Lung microvascular endothelial cell (primary cell): ENCODE data around the gene KCNH1. TPM values are rescaled to one million over a fixed set of nuclear protein-coding genes. Genes with fewer than 3 reads are reported as not detected.
"Not testable (repeated sequence)": the region's sequence is repeated elsewhere in the genome, so short reads cannot be mapped to it uniquely, and the experiment has no call there.

ENCODE experiments used
- DNase-seq, 2 donors: peaks; one replicate each; pipeline versions ENCODE4 v3.0.0 to v3.0.0-alpha.2; 2010; ENCODE audit warnings: low read depth in 2 of 2
- total RNA-seq: library from RNA; depleted of rRNA; stranded (reverse); fragments of >200 nt; gene quantifications from 2 replicates; pipeline ENCODE4 v1.2.1, GENCODE V29; 2014

Gene KCNH1
- total RNA-seq, 1 donor from 2014 or later = not detected

- no peak for DNase-seq
Observed at GRCh38 chr1:211009944-211010343, 124.0 kb downstream of the KCNH1 start.

- no peak for DNase-seq
Observed at GRCh38 chr1:211007830-211008229, 126.1 kb downstream of the KCNH1 start.

- not testable (repeated sequence) for DNase-seq
Observed at GRCh38 chr1:210995931-210996330, 138.0 kb downstream of the KCNH1 start.

GRCh38 chr1:210992837-210993236 is 141.1 kb downstream of the KCNH1 start:
- no peak for DNase-seq

GRCh38 chr1:210989905-210990304 is 144.0 kb downstream of the KCNH1 start:
- no peak for DNase-seq

- no peak for DNase-seq
Observed at GRCh38 chr1:210981490-210981889, 152.5 kb downstream of the KCNH1 start.

- DNase-seq = no peak
Observed at GRCh38 chr1:210980082-210980481, 153.9 kb downstream of the KCNH1 start.

- DNase-seq = no peak
Observed at GRCh38 chr1:210978974-210979354, 155.0 kb downstream of the KCNH1 start.

- no peak for DNase-seq
Observed at GRCh38 chr1:210978316-210978973, 155.5 kb downstream of the KCNH1 start.

GRCh38 chr1:210951279-210951678 is 182.7 kb downstream of the KCNH1 start:
- no peak for DNase-seq

- not testable (repeated sequence) for DNase-seq
Observed at GRCh38 chr1:210949940-210950546, 183.9 kb downstream of the KCNH1 start.

- DNase-seq = no peak
Observed at GRCh38 chr1:210949489-210949888, 184.5 kb downstream of the KCNH1 start.

- no peak for DNase-seq
Observed at GRCh38 chr1:210949039-210949438, 184.9 kb downstream of the KCNH1 start.

- DNase-seq = no peak
Observed at GRCh38 chr1:210944252-210944651, 189.7 kb downstream of the KCNH1 start.

- DNase-seq = no peak
Observed at GRCh38 chr1:210942513-210942912, 191.4 kb downstream of the KCNH1 start.

- no peak for DNase-seq
Observed at GRCh38 chr1:210940081-210940617, 193.8 kb downstream of the KCNH1 start.

- no peak for DNase-seq
Observed at GRCh38 chr1:210938416-210938925, 195.5 kb downstream of the KCNH1 start.

- DNase-seq = no peak
Observed at GRCh38 chr1:210937846-210938245, 196.1 kb downstream of the KCNH1 start.

- no peak for DNase-seq
Observed at GRCh38 chr1:210935905-210936304, 198.0 kb downstream of the KCNH1 start.

GRCh38 chr1:210932104-210932503 is 201.8 kb downstream of the KCNH1 start:
- DNase-seq = no peak

GRCh38 chr1:210922666-210923065 is 211.3 kb downstream of the KCNH1 start:
- no peak for DNase-seq

- no peak for DNase-seq
Observed at GRCh38 chr1:210920716-210921694, 212.9 kb downstream of the KCNH1 start.
